ENCODE measurements around the gene OSBPL9.

- TF ChIP-seq EZH2 (IDR thresholded peaks at IDR 0.05; ENCODE audit: insufficient read depth, poor library complexity, severe bottlenecking) (no peak), EZH2phosphoT487 (IDR thresholded peaks at IDR 0.05; ENCODE audit: insufficient read depth, low read depth) (no peak)
These were observed 176.0 kb downstream of the OSBPL9 start for GRCh38 chr1:51792864-51793263.
